ENCODE measurements around the gene SDK1.
"Not testable (repeated sequence)": the region's sequence is repeated elsewhere in the genome, so short reads cannot be mapped to it uniquely, and the experiment has no call there.

Gene SDK1

DNA sequence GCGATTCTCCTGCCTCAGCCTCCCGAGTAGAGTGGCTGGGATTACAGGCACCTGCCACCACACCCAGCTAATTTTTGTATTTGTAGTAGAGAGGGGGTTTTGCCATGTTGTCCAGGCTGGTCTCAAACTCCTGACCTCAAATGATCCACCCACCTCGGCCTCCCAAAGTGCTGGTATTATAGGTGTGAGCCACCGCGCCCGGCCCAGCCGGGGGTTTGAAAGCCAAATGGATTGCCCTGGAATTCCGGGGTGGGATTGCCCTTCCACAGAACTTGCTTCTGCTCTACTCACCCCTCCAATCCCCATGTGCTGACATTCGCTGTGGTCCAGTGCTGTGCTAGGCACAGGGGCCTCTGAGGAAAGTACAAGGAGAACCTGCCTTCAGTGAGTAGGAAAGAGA is 793.1 kb downstream of the SDK1 start:
- not testable (repeated sequence) for DNase-seq

DNA sequence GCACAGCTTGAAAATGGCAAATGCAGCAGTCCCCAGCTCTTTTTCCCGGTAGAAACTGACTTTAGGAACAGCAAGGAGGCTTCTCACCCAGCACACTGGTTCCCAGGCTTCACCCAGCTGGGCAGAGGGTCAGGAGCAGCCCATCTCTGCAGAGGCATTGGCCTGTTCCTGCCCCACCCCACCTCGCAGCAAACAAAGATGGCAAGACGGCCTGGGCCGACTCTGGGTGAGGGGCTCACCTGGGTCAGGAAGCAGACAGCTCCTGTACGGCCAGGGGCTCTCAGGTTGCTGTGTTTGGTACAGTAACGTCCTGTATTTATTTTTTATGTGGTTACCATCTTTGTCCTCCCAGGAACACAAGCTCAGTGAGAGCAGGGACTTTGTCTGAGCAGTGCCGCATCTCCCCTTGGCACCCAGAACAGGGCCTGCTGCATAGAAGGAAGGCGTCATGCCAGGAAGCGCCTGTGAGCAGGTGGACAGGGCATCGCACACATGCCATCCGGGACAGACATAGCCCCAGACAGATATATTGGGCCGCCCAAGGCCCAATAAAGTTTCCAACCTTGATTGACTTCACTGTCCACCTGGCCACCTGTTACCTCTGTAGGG is 796.1 kb downstream of the SDK1 start:
- no peak for DNase-seq

DNA sequence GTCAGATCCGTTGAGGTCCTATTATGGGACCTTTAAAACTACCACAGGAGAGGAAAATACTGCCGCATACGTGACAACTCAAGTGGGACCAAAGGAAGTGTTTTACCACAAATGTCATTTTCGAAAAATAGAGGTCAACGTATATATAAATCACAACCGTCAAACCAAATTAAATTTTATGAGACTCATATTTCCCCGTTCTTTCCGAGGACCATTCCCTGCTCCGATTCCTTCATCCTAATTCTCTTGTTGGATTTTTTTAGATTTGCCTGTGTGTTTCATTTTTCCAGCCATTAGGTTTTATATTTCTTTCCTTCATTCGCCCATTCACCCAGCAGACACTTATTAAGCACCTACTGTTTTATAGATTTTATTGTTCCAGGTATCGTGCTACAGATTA is 797.1 kb downstream of the SDK1 start:
- no peak for DNase-seq

DNA sequence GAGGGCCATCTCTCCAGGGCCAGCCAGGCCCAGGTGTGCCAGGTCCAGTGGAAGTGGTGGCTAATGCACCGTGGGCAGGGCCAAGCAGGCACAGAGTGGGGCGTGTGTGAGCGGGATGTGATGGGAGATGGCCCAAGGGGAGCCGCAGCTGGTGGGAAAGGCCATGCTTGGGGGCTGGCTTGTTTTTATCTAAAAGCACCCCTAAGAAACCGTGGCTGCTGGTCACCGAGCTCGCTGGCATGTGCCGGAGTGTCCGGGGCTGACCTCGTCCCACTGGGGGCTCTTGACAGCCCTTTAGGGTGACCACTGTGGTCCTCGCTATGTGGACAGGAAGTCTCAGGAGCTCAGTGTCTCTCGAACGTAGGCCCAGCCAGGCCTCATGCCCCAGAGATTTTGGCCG is 798.6 kb downstream of the SDK1 start:
- DNase-seq = no peak

DNA sequence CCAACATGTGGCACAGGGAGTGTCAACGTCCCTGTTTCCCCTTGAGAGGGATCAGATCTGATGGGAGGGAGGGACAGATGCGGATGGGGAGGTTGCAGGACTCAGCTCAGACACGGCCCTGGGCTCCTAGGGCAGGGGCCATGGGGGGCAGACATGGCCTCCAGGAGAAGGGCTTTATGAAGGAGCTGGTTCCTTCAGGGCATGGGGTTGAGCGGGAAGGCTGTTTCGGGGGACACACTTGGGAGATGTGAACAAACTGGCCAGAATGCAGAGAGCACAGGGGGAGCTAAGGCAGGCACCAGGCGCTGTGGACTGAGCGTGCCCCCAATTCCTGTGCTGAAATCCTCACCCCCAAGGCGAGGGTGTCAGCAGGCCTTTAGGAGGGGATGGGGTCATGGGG is 799.1 kb downstream of the SDK1 start:
- no peak for DNase-seq

DNA sequence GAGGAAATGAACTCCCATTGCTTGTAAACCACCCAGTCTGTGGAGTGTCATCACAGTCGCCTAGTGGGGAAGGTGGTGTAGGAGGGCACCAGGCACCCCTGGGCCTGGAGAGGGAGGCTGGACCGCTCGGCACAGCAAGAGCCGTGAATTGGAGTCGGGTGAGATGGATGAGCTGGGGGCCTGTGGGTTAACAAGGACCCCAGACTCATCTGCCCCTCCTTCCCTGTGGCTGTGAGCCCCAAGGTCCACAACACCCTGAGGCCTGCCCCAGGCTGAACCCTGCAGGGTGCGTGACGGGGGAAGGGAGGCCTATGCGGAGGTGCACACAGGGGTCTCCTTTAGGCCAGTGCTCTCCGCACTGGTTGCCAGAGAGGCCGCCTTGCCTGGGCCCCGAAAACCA is 799.6 kb downstream of the SDK1 start:
- no peak for DNase-seq

DNA sequence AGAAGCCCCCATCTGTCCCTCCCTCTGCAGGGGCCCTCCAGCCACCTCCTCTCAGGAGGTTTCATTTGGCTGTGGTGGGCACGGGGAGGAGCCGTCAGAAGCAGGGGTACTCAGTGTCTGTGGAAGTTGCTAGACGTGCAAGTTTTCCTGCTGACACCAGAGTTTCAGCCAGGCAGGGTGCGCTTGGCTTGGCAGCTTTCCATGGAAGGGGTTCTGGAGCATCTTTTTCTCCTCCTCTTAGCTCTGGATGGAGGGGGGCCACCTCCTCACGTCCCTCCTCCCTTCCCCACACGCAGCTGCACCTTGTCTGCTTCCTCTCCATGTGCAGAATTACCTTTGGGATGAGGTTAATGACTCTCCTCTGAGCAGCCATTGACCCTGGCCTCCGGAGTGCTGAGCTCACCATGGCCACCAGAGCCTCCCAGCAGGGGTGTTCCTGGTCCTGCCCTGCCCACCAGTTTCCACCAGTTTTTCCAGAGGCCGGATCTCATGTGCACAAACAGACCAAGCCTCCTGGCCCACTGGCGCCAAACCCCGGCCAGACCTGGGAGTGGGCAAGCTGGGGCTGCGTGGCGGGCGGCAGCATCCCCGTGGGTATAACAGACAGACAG is 801.3 kb downstream of the SDK1 start:
- no peak for DNase-seq

DNA sequence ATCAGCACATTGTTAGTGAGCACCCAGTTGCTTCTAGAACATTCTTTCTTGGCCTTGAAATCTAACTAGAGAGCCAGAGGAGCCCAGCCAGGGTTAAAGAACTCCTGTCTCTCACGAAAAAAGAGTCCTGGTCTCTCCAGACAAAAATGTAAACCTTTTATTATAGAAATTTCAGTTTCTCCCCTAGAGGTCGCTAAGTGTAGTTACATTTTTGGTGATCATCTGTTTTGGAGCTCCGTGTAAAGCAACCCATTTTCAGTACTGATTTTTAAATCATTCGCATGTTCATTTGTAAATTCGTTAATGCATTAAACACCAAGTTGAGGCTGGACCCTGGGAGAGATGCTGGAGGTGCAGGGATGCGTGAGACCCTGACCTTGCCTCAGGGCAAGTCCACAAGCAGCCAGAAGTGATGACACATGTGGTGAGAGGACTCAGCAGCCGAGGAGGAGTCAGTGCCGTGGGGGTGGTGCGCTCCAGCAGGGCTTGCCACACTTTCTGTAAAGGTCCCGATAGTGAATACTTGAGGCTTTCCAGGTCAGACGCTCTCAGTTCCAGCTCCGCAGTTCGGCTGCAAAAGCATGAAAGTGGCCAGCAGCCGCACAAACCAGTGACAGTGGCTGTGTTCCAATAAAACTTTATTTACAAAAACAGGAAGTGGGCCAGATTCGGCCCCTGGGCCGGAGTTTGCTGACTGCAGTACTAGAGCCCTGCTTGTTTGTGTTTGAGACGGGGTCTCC is 802.5 kb downstream of the SDK1 start:
- DNase-seq = peak in 1 of 51 donors; percentile 2

DNA sequence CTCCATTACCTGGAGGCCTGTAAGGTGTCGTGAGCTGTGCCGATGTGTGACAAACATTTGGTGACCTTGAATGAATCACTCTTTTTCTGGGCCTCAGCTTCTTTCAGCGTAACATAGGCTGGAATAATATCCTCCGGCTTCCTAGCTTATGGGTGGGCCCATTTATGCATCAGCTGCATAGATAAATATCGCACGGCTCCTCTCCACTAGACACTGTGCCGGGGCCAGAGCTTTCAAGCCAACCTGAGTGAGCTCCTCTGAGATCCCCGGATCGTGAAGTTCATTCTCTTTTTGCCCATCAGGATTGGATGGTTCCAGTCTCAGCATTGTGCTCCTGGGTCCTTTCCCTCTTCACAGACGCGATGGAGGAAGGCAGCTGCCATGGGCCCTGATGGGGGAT is 806.8 kb downstream of the SDK1 start:
- no peak for DNase-seq

DNA sequence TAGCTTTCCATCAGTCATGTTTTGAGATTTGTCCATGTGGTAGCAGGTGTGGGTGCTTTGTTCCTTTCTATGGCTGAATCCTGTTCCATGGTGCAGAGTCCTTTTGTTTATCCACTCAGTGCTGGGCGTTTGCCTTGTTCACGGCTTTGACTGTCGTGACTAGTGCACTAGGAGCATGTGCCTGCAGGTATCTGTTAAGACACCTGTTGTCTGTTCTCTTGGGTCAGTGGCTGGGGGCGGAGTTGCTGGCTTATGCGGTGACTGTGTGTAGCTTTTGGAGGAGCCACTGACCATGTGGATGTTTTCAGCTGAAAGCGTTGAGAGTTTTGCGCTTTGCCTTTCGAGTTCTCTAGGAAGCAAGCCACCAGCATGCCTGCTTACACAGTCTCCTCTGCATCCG is 807.9 kb downstream of the SDK1 start:
- DNase-seq = no peak

DNA sequence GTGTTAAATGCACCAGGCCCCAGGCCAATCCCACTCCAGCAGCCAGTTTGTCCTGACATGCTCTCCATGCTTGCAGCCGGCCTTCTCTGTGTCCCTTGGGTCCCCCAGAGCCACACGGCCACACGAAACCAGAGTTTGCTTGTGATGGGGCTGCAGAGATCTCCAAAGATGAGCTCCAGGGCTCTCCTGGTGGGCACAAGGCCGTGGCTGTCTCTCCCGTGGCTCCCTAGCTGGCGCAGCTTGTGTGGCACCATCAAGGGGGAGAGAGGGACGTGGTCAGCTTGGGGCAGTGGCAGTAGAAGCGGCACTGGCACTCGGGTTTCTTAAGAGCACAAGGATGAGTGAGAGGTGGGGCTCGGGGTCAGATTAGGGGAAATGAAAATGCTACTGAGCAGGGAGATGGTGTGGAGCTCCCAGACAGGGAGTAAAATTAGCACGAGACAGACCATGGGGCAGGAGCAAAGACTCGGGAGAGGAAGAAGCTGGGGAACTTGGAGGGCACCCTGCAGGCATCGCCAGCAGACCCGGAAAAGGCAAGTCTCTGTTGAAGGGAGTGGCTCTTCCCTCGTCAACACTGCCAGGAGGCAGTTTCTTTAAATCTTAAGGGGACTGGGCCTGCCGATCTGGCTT is 808.5 kb downstream of the SDK1 start:
- DNase-seq = peak in 11 of 51 donors; percentile 6 to 23 (median 15)

DNA sequence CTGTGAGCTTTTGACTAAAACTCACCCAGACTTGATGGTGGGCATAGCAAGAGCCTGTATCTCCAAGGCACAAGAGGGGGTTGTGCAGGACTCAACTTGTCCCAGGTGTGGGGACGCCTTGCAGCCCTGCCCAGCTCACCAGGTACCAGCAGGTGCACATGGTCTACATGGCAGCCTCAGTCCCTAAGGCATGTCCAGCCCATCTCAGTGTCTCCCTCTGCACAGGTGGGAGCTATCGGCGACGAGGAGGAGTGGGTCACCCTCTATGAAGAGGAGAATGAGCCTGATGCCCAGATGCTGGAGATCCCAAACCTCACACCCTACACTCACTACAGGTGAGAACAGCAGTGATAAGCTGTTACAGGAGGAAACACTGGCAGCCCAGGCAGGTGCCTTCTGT is 809.4 kb downstream of the SDK1 start:
- no peak for DNase-seq

DNA sequence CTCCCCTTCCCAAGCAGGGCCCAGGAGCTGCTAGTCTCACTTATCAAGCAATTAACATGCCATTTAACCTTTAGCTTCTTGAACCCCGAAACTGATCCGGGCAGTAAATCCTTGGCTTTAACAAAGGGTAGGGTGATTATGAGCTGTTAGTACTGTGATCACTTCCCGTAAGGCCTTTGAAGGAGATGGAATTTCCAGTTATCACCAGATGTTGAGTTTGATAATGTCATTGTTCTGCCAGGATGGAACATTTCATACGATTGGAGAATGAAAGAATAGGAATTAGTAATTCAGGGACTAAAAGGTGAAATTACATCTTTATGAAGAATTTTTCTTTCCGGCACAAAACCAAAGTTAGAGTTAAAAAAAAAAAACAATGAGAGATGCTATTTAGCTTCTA is 810.1 kb downstream of the SDK1 start:
- DNase-seq = no peak

DNA sequence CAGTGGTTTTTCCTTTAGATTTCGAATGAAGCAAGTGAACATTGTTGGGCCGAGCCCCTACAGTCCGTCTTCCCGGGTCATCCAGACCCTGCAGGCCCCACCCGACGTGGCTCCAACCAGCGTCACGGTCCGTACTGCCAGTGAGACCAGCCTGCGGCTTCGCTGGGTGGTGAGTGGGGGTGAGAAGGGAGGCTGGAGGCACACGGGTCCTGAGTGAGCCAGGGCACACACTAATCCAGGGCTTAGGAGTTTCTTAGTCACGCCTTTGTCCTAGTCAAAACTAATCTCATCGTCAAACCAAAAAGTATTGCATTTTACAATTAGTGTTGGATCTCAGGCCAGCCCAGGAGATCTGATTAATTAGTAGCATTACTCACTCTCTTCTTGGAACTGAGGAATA is 812.2 kb downstream of the SDK1 start:
- no peak for DNase-seq

DNA sequence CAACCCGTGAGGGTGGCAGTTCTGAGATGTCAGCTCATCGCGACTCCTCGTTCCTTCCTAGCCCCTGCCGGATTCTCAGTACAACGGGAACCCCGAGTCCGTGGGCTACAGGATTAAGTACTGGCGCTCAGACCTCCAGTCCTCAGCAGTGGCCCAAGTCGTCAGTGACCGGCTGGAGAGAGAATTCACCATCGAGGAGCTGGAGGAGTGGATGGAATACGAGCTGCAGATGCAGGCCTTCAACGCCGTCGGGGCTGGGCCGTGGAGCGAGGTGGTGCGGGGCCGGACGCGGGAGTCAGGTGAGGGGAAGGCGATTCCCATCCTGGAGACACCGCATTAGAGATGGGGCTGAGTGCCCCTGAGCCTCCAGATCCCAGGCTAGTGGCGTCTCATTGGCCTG is 812.9 kb downstream of the SDK1 start:
- no peak for DNase-seq

DNA sequence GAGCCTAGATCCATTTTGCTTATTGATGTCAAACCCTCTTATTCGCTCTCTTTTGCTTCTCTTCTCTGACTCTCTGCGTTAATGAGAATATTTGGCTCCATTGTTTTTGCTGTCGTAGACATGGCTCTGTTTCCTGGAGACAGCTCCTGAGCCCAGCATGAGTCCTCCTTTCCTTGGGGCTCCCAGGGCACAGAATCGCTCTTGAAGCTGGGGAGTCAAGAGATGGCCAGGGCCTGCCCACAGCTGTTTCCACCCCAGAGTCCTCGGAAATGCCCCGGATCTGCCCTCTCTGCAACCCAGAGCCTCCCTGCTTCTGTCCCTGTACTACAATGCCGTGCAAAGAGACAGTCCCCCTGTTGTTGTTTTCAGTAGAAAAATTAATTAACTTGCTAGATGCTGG is 814.4 kb downstream of the SDK1 start:
- DNase-seq = no peak

DNA sequence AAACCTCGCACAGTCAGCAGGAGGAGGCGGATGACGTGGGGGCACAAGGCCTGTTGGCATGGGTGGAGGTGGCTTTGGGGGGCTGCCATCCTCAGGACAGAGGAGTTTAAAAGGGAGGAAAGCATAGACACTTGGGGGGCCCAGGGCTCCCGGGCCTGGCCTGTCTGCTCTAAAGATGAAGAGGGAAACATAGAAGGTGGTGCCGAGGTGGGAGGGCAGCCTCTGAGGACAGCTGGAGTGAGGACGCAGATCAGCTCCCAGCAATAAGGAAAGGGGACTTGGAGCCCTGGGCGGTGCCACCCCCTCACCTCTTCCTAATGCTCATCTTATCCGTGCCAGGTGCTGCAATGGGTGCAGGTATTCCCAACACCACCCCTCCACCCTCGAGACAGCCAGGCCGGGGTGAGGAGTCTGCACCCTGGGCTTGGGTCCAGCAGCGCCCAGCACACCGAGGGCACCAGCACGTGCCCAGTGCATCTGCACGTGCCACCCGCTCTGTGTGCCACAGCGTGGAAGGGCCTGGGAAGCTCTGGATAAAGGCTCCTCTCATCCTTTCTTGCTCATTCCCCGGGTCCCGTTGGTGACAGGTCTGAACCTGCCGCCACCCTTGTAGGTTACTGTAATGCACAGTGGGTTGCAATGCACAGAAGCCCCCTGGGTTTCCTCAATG is 815.0 kb downstream of the SDK1 start:
- no peak for DNase-seq

DNA sequence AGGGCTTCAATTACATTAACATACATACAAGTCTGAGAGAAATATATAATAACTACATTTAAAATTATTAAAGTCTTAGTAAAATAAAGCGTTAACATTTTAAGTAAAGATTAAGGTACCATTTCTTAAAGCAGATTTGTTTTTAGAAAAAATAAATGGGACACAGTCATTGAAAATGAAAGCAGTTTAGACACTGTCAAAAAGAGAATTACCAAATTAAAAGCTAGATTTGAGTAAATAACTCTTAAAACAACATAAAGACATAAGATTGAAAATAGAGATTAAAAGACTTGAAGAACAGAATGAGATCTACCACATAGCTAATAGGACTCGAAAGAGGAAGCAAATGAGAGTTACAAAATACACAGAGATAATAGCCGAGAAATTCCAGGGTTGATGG is 818.8 kb downstream of the SDK1 start:
- DNase-seq = no peak

DNA sequence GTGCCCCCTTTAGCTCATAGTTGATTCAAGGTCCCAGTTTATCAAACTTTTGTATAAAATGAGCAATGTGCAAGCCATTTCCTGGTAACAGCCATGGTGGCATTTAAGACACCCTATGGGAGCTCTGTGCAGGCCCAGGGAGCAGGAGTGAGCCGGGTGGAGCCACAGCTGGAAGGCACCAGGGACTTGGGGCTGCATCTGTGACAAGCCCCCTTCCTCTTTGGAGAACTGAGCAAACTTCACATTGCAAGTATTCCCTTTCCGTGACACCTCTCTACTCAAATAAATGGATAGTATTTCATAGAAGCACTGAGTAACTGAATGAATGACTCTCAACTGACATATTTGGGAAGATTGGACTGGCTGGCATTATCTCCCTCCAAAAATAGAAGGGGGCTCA is 822.3 kb downstream of the SDK1 start:
- DNase-seq = no peak

DNA sequence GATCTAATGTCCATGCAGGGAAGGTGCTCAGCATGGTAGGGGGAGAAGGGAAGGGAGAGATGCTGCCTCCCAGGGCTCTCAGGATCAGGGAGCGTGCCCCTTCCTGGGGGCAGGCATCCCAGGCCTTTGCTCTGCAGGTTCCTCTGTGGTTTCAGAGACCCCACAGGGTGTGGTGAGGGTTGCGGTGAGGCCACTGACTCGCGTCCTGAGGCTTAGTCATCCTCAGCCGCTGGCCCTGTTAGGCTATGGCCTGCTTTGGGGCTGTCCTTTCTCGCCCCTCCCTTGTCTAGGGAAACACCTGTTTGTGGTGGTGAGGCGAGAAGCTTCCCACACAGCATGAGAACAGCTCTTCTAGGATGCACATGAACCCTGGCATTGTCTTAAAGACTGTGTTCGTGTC is 822.8 kb downstream of the SDK1 start:
- no peak for DNase-seq

DNA sequence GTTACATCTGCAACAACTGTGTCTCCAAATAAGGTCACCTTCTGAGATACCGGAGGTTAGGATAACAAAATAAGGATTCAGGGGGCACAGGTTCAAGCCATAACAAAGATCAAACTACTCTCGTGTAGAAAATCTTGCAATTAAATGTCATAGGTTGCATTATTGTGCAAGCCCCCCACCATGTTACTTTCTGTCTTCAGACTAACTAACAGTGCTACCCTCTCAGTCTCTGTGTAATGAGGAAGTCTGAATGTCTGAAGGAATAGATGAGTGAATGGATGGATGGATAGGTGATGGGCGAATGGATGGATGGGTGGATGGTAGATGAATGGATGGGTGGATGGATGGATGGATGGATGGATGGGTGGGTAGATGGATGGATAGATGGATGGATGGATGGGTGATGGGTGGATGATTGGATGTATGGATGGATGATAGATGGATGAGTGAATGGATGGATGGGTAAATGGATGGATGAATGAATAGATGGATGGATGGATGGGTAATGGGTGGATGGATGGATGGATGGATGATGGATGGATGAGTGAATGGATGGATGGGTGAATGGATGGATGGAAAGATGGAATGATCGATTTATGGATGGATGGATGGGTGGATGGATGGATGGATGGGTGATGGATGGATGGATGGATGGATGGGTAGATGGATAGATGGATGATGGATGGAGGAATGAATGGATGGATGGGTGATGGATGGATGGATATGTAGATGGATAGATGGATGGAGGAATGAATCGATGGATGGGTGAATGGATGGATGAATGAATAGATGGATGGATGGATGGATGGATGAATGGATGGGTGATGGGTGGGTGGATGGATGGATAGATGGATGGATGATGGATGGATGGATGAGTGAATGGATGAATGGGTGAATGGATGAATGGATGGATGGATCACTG is 823.8 kb downstream of the SDK1 start:
- DNase-seq = no peak

All from hypothalamus (tissue), 51 donors.